ENCODE results near the gene HSPG2. TPM values are rescaled to one million over a fixed set of nuclear protein-coding genes. Genes with fewer than 3 reads are reported as not detected.

The HSPG2 gene
- total RNA-seq, 2 experiments from 2014 or later = 1.6 to 4.7 TPM

DNA sequence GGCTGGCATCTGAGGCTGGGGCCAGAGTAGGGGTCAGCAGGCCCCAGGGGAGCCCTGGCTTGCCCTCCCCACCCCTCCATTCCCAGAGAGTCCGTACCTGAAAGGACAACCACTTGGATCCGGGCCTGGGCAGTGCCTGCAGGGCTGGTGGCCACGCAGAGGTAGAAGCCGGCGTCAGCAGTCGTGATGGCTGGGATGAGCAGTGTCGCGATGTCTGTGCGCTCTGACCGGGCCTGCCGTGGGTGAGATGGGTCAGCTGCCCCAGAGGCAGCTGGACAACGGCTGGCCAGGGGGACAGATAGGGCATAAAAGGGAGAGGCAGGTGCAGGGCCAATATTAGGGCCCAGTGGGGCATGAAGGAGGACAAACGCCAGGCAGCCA, 82.4 kb downstream of the HSPG2 start:
- no peaks in the 10 kb centered on the region for H3K79me2 ChIP-seq (ENCODE audit: insufficient read depth, low read depth, low read length)
- no peaks in the 10 kb centered on the region for H3K9me3 ChIP-seq (ENCODE audit: low read length)
- no peak overlapping the region for H3K4me3 ChIP-seq (ENCODE audit: low read depth, low read length, poor library complexity, severe bottlenecking)
- H3K4me1 ChIP-seq (ENCODE audit: insufficient read depth, low read length, poor library complexity, severe bottlenecking) = peaks cover 10% of the 10 kb centered on the region
- H2AFZ ChIP-seq (ENCODE audit: low read length) = no peak overlapping the region
- no peak overlapping the region for H3K27ac ChIP-seq (ENCODE audit: low read depth, low read length, poor library complexity, severe bottlenecking)
- no peak for DNase-seq (ENCODE audit: low spot score)
- no peaks in the 10 kb centered on the region for H4K20me1 ChIP-seq (ENCODE audit: insufficient read depth, low read length)
- TF ChIP-seq, protein P1, sequence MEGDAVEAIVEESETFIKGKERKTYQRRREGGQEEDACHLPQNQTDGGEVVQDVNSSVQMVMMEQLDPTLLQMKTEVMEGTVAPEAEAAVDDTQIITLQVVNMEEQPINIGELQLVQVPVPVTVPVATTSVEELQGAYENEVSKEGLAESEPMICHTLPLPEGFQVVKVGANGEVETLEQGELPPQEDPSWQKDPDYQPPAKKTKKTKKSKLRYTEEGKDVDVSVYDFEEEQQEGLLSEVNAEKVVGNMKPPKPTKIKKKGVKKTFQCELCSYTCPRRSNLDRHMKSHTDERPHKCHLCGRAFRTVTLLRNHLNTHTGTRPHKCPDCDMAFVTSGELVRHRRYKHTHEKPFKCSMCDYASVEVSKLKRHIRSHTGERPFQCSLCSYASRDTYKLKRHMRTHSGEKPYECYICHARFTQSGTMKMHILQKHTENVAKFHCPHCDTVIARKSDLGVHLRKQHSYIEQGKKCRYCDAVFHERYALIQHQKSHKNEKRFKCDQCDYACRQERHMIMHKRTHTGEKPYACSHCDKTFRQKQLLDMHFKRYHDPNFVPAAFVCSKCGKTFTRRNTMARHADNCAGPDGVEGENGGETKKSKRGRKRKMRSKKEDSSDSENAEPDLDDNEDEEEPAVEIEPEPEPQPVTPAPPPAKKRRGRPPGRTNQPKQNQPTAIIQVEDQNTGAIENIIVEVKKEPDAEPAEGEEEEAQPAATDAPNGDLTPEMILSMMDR (conservative IDR thresholded peaks at IDR 0.05; ENCODE audit: low read length) = no peak
- no peak for TF ChIP-seq EZH2phosphoT487 (IDR thresholded peaks at IDR 0.05; ENCODE audit: borderline replicate concordance, low read depth, low read length)
- no peaks in the 10 kb centered on the region for H3K36me3 ChIP-seq (ENCODE audit: insufficient read depth, low read length)
- H3K4me2 ChIP-seq (ENCODE audit: low read length) = no peak overlapping the region
- POLR2A ChIA-PET = no interaction called here
- intact Hi-C loops (cut with micrococcal nuclease; ENCODE audit: unreplicated experiment) = no loop called here
- CTCF ChIA-PET (ENCODE audit: unreplicated experiment) = no interaction called here
- H3K9me2 ChIP-seq (ENCODE audit: insufficient read depth, low read length) = no peaks in the 10 kb centered on the region
- BruUV-seq (replicated peaks) = no TSS peak

GRCh38 chr1:21854090-21854750, 82.9 kb downstream of the HSPG2 start:
- DNase-seq (ENCODE audit: low spot score) = no peak
- CTCF ChIA-PET (ENCODE audit: unreplicated experiment) = no interaction called here
- POLR2A ChIA-PET = no interaction called here

DNA sequence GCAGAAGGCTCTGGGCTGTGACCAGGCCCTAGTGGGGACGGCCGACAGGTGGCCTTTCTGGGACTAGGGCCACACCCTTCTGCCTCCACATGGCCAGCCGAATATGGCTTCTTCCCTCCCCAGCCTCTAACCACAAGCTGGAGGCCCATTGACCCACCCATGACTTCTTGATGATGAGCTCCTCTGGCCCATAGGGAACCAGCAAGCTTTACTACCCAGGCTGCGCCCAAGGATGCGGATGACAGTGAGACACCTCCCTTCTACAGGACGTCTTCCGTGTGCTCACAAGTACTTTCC, 84.0 kb downstream of the HSPG2 start:
- H3K4me3 ChIP-seq (ENCODE audit: low read depth, low read length, poor library complexity, severe bottlenecking) = no peak overlapping the region
- H4K20me1 ChIP-seq (ENCODE audit: insufficient read depth, low read length) = no peaks in the 10 kb centered on the region
- POLR2A ChIA-PET = no interaction called here
- BruUV-seq (replicated peaks) = no TSS peak
- H2AFZ ChIP-seq (ENCODE audit: low read length) = no peak overlapping the region
- peaks cover 10% of the 10 kb centered on the region for H3K4me1 ChIP-seq (ENCODE audit: insufficient read depth, low read length, poor library complexity, severe bottlenecking)
- TF ChIP-seq EZH2phosphoT487 (IDR thresholded peaks at IDR 0.05; ENCODE audit: borderline replicate concordance, low read depth, low read length) = no peak
- TF ChIP-seq, protein P1 (conservative IDR thresholded peaks at IDR 0.05; ENCODE audit: low read length) = no peak
- no peaks in the 10 kb centered on the region for H3K9me3 ChIP-seq (ENCODE audit: low read length)
- H3K27ac ChIP-seq (ENCODE audit: low read depth, low read length, poor library complexity, severe bottlenecking) = no peak overlapping the region
- H3K4me2 ChIP-seq (ENCODE audit: low read length) = no peak overlapping the region
- no peak for DNase-seq (ENCODE audit: low spot score)
- intact Hi-C loops (cut with micrococcal nuclease; ENCODE audit: unreplicated experiment) = no loop called here
- H3K9me2 ChIP-seq (ENCODE audit: insufficient read depth, low read length) = no peaks in the 10 kb centered on the region
- no peaks in the 10 kb centered on the region for H3K36me3 ChIP-seq (ENCODE audit: insufficient read depth, low read length)
- H3K79me2 ChIP-seq (ENCODE audit: insufficient read depth, low read depth, low read length) = no peaks in the 10 kb centered on the region
- CTCF ChIA-PET (ENCODE audit: unreplicated experiment) = interaction anchor here (0.7 kb wide), 1 partner anchor 12 kb away, joined by 3 read pairs; no protein-coding TSS in a partner anchor

More at GRCh38 chr1:21854090-21854750, 82.9 kb downstream of the HSPG2 start:
- intact Hi-C loops (cut with micrococcal nuclease; ENCODE audit: unreplicated experiment) = no loop called here
- no peaks in the 10 kb centered on the region for H3K36me3 ChIP-seq (ENCODE audit: insufficient read depth, low read length)
- peaks cover 10% of the 10 kb centered on the region for H3K4me1 ChIP-seq (ENCODE audit: insufficient read depth, low read length, poor library complexity, severe bottlenecking)
- no peaks in the 10 kb centered on the region for H4K20me1 ChIP-seq (ENCODE audit: insufficient read depth, low read length)
- H3K9me3 ChIP-seq (ENCODE audit: low read length) = no peaks in the 10 kb centered on the region
- TF ChIP-seq, protein P1 (conservative IDR thresholded peaks at IDR 0.05; ENCODE audit: low read length) = no peak
- no peak for TF ChIP-seq EZH2phosphoT487 (IDR thresholded peaks at IDR 0.05; ENCODE audit: borderline replicate concordance, low read depth, low read length)
- no TSS peak for BruUV-seq (replicated peaks)
- no peaks in the 10 kb centered on the region for H3K9me2 ChIP-seq (ENCODE audit: insufficient read depth, low read length)
- no peak overlapping the region for H3K4me3 ChIP-seq (ENCODE audit: low read depth, low read length, poor library complexity, severe bottlenecking)
- no peak overlapping the region for H3K4me2 ChIP-seq (ENCODE audit: low read length)
- no peak overlapping the region for H3K27ac ChIP-seq (ENCODE audit: low read depth, low read length, poor library complexity, severe bottlenecking)
- H2AFZ ChIP-seq (ENCODE audit: low read length) = no peak overlapping the region
- H3K79me2 ChIP-seq (ENCODE audit: insufficient read depth, low read depth, low read length) = no peaks in the 10 kb centered on the region
